Ovary (tissue), 3 donors: ENCODE data around the gene TACC2.

ENCODE experiments used
- CTCF ChIP-seq, 3 donors: fragments of 450-650 bp in 2 of 3; fragments of 200-600 bp in 1 of 3; IDR thresholded peaks; one replicate each; pipeline versions ENCODE4 v1.5.1 to v1.8.0; 2016 to 2022; ENCODE audit warnings: antibody characterized with exemption in 3 of 3, mild to moderate bottlenecking in 1 of 3
- POLR2A ChIP-seq: fragments of 450-650 bp; IDR thresholded peaks from one replicate; pipeline ENCODE4 v1.6.1; 2017; ENCODE audit warnings: antibody characterized with exemption, mild to moderate bottlenecking, moderate library complexity
- donor health status: DM: no; HTN: no; CAD: no.

- no peak for TF ChIP-seq CTCF (IDR thresholded peaks at IDR 0.05)
- no peak for TF ChIP-seq POLR2A
Observed at GRCh38 chr10:122282909-122283308, 293.9 kb downstream of the TACC2 start.
